Measurements from ENCODE around the gene SLC26A11. TPM values are rescaled to one million over a fixed set of nuclear protein-coding genes. Genes with fewer than 3 reads are reported as not detected.

Gene SLC26A11
- total RNA-seq, 1 experiment from 2014 or later: 26.5 TPM

DNA sequence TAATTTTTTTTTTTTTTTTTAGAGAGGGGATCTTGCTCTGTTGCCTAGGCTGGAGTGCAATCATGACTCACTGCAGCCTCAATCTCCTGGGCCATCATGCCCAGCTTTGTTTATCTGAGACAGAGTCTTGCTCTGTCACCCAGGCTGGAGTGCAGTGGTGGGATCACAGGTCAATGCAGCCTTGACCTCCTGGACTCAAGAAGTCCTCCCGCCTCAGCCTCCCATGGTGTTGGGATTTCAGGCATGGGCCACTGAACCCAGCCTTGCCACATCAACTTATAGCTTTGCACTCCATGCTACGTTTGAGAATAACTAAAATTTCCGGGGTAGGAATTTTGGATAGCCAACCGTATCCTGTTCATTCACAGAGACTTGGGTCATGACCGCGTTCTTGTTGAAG, 71.0 kb downstream of the SLC26A11 start:
- H3K4me1 Mint-ChIP-seq: peaks cover 0 to 2% of the 10 kb centered on the region in 2 experiments; a peak in 1 of 4 replicates
- Histone ChIP-seq H3K4me1 (ENCODE audit: insufficient read depth, low read length) (no peaks in the 10 kb centered on the region), H3K9me3 (ENCODE audit: control insufficient read depth, low read depth, low read length) (no peaks in the 10 kb centered on the region), H3K9ac (ENCODE audit: extremely low read depth, insufficient read length, low read length) (no peak overlapping the region), H2BK15ac (ENCODE audit: low read depth, low read length) (no peak overlapping the region), H3K79me1 (ENCODE audit: insufficient read depth, low read depth, low read length, poor library complexity, severe bottlenecking) (no peaks in the 10 kb centered on the region), H4K8ac (replicated peaks; ENCODE audit: insufficient read length, low read depth, low read length) (no peak overlapping the region), H3K23ac (ENCODE audit: insufficient read length, low read depth, low read length) (no peak overlapping the region), H4K91ac (ENCODE audit: insufficient read length, low read depth, low read length) (no peak overlapping the region), H3K4ac (ENCODE audit: low read depth, low read length) (no peak overlapping the region), H3K18ac (ENCODE audit: insufficient read length, low read depth, low read length) (no peak overlapping the region), H2BK120ac (ENCODE audit: low read depth, low read length, poor library complexity, severe bottlenecking) (no peak overlapping the region), H3K27me3 (ENCODE audit: insufficient read depth, low read length) (no peaks in the 10 kb centered on the region), H2BK5ac (ENCODE audit: insufficient read length, low read length) (no peak overlapping the region), H2AFZ (ENCODE audit: low read length) (no peak overlapping the region), H2BK20ac (ENCODE audit: low read depth, low read length, poor library complexity, severe bottlenecking) (no peak overlapping the region), H3T11ph (ENCODE audit: low read length) (no peak overlapping the region), H3K27ac (ENCODE audit: insufficient read length, low read depth, low read length) (no peak overlapping the region), H2AK5ac (ENCODE audit: insufficient read length, low read length) (no peak overlapping the region), H3K23me2 (ENCODE audit: insufficient read length, low read depth, low read length, poor library complexity, severe bottlenecking) (no peaks in the 10 kb centered on the region), H3K4me2 (ENCODE audit: insufficient read depth, insufficient read length, low read length) (no peak overlapping the region), H2BK12ac (ENCODE audit: insufficient read length, low read depth, low read length) (no peak overlapping the region), H4K20me1 (ENCODE audit: control insufficient read depth, insufficient read depth, insufficient read length) (no peaks in the 10 kb centered on the region), H4K5ac (ENCODE audit: insufficient read length, low read depth, low read length) (no peak overlapping the region), H3K14ac (ENCODE audit: insufficient read depth, low read length) (no peak overlapping the region), H3K79me2 (ENCODE audit: insufficient read depth, low read length) (no peaks in the 10 kb centered on the region), H3K56ac (ENCODE audit: insufficient read length, low read depth, low read length) (no peak overlapping the region)
- H3K36me3 Mint-ChIP-seq (ENCODE audit: insufficient read depth in 1 of 3, low read depth in 3 of 3): peaks cover 25 to 62% (median 60%) of the 10 kb centered on the region in 3 experiments
- H3K27me3 Mint-ChIP-seq (ENCODE audit: low read depth): no peaks in the 10 kb centered on the region; the same call in 1 of the 2 replicates
- WGBS (ENCODE audit: extremely low coverage, insufficient read length, low lambda C conversion rate): no CpG with 5 or more reads among the region's 6 CpGs
- H3K4me3 Mint-ChIP-seq: no peak overlapping the region
- H3K27ac Mint-ChIP-seq: peak overlapping the region in 1 of 3 experiments; percentile 34; a peak in 1 of 7 replicates
- TF ChIP-seq, protein P1, sequence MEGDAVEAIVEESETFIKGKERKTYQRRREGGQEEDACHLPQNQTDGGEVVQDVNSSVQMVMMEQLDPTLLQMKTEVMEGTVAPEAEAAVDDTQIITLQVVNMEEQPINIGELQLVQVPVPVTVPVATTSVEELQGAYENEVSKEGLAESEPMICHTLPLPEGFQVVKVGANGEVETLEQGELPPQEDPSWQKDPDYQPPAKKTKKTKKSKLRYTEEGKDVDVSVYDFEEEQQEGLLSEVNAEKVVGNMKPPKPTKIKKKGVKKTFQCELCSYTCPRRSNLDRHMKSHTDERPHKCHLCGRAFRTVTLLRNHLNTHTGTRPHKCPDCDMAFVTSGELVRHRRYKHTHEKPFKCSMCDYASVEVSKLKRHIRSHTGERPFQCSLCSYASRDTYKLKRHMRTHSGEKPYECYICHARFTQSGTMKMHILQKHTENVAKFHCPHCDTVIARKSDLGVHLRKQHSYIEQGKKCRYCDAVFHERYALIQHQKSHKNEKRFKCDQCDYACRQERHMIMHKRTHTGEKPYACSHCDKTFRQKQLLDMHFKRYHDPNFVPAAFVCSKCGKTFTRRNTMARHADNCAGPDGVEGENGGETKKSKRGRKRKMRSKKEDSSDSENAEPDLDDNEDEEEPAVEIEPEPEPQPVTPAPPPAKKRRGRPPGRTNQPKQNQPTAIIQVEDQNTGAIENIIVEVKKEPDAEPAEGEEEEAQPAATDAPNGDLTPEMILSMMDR (conservative IDR thresholded peaks at IDR 0.05): no peak
- no peak for DNase-seq
- H3K9me3 Mint-ChIP-seq: no peaks in the 10 kb centered on the region
